Embryonic facial prominence (tissue), 1 donor: ENCODE measurements around the gene DAG1.
A peak's percentile ranks its signal among the peaks of the same experiment; 100 is the strongest.

Source experiments
- DNase-seq: peaks from one replicate; pipeline ENCODE4 v3.0.0-alpha.2; 2016; ENCODE audit errors: extremely low spot score

DAG1 gene

DNA sequence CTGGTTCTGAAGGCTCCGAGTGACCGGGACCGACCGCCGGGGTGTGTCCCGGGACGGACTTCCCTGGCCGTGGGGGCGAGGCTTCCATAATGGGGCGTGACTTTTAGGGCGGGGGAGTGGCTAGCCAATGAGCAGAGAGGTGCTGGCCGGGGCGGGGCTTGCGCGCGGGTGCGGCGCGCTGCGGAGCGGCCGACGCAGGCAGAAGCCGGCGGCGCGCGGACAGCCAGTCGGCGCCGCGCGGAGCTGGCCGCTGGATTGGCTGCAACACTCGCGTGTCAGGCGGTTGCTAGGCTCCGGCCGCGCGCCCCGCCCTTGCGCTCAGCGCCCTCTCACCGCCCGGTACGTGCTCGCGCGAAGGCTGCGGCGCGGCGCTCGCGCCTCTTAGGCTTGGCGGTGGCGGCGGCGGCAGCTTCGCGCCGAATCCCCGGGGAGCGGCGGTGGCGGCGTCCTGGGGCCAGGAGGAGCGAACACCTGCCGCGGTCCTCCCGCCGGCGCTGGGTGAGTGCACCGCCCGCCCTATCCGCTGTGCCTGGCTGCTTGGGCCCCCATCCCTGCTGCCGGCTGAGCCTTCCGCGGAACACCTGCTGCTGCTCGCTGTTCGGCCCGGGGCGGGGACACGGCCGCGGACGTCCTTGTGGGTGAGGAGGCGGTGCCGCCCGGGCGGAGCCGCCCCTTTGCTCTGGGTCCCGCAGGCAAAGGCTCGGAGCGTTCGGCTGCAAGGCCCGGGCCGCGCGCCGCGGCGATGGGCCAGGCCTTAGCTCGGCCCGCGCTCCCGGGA, at the start of gene DAG1:
Gene DAG1 (plus strand): TSS at position 332 of the 778 bp plus-strand sequence. CDS start 40,268 bp downstream, outside the sequence.
- DNase-seq = peak; percentile 92

DNA sequence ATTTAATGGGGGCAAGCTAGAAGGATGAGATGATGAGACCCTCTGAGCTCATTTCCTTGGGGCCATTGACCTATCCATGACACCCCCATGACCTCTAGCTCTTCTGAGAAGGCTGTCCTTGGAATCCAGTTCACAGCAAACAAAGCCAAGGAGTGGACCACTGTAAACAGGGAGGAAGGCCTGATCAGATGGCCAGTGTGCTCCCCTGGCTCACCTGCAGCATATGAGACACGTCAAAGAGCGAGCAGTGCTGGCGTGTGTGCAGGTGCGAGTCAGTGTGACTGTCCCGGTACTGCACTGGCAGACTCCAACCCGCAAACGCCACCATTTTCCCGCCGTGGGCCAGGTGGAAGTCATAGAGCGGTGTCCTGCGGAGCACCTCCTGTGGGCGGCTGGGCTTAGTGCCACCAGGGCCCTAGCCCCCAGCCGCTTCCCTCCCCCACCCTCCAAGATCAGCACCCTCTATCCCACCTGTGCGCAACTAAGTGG, 48.1 kb upstream of the DAG1 start:
- no peak for DNase-seq

DNA sequence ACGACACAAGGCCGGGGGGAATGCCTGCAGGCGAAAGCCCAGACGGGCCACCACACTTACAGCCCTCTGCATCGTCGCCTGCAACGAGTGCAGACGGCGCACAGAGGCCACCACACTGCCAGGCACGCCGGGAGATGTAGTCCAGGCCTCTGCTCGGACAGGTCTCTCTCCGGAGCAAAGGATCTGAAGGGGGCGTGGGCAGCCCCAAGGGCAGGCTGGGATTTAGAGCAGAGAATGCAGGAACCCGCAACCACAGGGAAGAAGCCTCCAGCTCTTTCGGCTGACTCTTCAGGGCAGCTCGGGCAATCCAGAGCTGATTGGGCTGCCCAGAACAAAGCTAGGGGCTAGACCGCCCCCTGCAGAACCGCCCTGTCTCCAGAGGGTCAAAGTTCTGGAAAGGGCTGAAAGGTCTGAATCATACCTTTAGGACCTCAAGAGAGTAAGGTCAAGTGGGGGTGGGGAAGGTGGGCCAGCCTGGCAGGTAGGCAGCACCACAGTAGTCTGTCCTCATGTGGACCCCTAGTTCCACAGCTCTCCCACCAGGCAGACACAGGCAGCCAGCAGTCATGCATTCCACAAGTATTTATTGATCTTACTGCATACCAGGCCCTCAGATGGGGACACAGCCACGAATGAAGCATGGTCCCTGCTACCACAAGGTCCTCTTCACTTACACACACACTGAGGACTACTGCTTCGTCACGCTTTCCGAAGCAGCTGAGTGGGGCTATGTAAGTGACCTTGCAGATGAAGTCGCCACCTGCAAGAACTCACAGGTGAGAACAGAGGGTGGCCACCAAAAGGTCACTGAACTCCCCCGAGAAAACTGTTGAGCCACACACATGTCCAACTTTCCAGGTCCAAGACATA, 47.5 kb upstream of the DAG1 start, which contains the start of gene AMT:
Gene AMT (minus strand): TSS at position 95 of the 870 bp plus-strand sequence. CDS start 23 bp downstream, at position 72.
- DNase-seq = no peak

DNA sequence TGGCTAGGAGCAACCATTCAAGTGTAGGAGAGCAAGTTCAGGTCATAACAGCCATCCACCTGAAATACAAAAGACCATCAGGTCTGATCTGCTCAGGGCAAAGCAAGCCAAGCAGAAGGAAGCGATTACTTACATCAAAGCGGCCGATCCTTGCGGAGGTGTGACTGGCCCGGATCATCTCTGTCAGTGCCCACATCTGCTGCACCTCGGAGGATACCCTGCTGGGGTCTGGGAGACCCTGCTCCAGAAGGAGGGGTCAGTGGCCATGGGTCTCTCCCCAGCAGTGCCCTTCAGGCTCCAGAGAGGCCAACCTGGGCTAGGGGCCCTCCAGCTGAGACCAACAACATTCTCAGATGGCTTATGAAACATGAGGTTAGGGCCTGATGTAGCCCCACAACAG, 45.3 kb upstream of the DAG1 start:
- DNase-seq = no peak

DNA sequence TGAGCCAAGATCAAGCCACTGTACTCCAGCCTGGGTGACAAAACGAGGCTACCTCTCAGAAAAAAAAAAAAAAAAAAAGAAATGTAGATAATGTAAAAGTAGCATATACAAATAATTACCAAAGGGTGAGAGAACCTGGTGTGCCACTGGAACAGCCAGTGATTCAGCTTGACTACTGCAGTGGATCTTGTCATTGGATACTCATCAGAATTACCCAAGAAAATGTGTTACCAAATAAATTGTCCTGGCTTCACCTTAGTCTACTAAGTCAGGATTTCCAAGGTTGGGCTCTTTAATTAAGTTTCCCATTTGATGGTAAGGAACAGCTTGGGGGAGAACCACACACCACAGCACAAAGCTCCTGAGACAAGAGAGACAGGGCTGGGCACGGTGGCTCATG, 42.5 kb upstream of the DAG1 start:
- no peak for DNase-seq

DNA sequence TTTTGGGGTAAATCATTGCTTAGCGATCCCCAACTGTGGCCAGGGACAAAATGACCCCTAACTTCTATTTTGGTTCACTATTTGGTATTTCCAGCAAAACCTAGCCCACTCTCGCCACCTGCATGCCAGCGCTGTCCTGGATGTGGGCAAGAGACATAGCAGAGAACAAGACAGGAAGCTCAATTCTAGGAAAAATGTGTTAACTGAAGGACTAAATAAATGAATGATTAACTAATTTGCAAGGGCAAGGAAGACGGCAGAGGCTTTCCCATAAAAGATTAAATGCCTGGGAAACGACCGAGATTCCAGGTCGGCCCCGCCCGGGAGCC, 41.4 kb upstream of the DAG1 start:
- DNase-seq = no peak

DNA sequence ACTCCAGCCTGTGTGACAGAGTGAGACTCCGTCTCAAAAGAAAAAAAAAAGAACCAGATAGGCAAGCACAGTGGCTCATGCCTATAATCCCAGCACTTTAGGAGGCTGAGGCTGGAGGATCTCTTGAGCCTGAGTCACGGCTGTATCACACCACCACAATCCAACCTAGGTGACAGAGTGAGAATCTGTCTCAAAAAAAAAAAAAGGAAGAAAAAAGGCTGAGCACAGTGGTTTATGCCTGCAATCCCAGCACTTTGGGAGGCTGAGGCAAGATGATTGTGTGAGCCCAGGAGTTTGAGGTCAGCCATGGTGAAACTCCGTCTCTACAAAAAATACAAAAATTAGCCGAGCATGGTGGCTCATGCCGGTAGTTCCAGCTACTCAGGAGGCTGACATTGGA, 35.3 kb upstream of the DAG1 start:
- no peak for DNase-seq

DNA sequence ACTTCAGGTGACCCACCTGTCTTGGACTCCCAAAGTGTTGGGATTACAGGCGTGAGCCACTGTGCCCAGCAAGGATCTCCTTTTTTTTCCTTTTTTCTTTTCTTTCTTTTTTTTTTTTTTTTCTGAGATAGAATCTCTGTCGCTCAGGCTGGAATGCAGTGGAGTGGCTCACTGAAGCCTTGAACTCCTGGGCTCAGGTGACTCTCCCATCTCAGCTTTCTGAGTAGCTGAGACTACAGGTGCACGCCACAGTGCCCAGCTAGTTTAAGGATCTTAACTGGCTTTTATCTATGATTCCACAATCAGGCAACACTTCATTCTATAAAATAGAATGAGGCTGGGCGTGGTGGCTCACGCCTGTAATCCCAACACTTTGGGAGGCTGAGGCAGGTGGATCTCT, 24.7 kb upstream of the DAG1 start:
- DNase-seq = no peak

DNA sequence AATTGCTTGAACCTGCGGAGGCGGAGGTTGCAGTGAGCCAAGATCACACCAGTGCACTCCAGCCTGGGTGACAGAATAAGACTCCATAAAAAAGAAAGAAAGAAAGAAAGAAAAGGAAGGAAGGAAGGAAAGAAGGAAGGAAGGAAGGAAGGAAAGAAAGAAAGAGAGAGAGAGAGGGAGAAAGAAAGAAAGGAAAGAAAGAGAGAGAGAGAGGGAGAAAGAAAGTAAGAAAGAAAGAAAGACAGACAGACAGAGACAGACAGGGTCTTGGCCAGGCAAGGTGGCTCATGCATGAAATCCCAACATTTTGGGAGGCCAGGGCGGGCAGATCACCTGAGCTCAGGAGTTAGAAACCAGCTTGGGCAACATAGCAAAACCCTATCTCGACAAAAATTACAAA, 16.4 kb upstream of the DAG1 start:
- DNase-seq = no peak

DNA sequence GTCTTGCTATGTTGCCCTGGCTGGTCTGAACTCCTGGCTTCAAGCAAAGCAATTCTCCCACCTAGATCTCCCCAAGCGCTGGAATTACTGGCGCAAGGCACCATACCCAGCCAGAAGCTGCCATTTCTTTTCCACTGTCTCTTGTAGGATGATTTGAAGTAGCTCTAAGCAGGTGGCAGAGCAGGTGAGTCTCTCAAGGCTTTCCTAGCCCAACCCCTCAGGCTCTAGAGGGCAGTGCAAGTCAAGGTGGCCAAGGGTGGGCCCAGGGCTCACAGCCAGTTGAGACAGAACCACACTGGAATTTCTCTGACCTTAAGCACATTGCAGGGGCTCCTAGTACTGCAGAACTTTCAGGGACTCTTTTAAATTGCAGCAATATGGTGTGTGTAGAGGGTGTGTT, 15.6 kb upstream of the DAG1 start:
- DNase-seq = no peak

DNA sequence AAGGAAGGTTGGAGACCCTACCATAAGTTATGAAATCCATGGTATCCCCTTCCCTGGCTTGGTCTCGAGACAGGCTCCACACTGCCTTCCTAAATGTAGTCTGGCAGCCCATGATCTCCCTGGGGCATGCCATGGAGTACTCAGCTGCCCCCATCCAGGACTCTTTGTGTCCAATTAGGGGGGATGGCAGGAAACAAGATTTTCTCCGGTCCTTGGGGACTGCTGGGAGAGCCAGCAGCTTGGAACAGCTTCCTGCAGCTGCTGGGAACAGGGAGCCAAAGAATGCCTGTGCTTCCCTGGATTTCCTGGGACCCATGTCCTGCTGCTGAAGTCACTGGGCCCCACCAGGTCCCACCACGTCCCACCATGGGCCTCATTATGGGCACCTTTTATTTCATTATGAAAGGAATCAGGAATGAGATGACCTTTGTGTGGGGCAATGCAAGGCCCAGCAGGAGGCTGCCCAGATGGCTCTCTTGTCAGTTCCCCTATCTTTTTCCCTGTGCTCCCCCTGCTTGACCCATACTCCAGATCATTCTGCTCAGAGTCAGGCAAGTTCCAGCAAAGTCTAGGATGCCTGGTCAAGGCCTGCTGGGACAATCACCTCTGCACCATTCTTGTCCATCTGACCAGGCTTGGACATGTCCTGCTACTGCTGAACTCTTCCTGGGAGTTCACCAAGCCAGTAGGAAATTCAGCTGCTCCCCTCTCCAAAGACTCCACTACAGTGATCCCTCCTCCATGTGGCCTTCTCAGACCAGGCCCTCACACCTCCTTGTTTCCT, 15.0 kb upstream of the DAG1 start:
- no peak for DNase-seq

DNA sequence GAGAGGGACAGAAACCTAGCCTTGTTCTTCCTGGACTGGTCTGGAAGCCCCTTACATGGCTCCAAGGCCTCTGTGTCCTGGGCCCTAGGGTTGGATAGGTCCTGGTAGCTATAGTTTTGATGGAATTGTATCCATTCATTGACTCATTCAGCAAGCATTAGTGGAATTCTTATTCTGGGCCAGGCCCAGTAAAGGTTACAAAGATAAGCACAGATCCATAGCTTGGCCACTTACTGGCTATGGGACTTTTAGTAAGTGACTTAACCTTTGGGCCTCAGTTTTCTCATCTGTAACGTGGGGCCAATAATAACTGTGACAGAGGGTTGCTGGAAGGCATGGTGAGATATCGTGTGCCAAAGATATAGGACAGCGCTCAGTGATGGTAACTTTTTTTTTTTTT, 13.6 kb upstream of the DAG1 start:
- no peak for DNase-seq

DNA sequence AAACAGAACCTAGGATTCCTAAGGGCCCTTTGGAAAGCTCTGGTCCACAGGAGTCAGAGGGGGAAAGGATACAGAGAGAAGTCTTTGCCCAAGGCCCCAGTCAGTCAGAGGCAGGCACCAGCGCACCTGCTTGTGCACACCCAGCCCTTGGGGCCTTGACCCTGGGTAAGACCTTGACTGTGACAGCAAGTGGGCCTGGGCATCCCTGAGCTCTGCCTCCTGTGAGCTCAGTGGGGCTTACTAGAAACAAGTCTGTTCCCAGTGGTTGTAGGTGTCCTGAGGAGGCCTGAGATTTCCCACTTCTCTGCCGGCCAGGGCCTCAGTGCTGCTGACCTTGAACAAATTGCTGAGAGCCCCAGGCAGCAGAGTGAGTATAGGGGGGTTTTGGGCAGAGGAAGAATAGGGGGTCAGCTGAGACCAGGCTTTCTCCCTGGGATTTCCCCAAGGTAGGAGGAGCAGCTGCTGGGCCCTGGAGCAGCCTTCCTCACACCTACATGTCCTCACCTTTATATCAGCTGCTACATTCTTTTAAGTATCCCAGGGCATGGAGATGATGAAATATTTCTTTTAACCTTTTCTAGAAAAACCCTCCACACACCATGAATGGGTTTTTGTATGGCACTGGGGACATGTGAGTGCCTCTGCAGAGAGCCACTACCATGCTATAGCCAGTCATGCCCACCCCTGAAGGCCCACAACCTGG, 9.7 kb upstream of the DAG1 start:
- DNase-seq = no peak

DNA sequence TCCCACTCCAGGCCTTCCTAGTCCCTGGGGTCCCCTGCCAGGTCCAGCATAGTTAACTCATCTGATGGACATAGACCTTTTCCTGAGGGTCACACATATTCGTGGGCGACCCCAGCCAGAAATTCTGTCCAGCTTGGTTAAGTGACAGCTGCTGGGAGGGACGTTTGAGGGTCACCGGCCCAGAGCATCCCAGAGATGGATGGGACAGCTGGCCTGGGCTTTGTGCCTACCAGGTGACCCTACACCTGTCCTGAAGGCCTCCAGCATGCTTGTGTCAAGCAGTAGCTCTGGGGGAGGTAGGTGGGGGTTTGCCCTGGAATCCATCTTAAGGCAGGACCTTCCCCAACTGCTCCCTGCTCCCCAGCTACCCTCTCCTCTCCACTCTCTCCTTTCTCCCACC, 9.1 kb upstream of the DAG1 start:
- no peak for DNase-seq

DNA sequence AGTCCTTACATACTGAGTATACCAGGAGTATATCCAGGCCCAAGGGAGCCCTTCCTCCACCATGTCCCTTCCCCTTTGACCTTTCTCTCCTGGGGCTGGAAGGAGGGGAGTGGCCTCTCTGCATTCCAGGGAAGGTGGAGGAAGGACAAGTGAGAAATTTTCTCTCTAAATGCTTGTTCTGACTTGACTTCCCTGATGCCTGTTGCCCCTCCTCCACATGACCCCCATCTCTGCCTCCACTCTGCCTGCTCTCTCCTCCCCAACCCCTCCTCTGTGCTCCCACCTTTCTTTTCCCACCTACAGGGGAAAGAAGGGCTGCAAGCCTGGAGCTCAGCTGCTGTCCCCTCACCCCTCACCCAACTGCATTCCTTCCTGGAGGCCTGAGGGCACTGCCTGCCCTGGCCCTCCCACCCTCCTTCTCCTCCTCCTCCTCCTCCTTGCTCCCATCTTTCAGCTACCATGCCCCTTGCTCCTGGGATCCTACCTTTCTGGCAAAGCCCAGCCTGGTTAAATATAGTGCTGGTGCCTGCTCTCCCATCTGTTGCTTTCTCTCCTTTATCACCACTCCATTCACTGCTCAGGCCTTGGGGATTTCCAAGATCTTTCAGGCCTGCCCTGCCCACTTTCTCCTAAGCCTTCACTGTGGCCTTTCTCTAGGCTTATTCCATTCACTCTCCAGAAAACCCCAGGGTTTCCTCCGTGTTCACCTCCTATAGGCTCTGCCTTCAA, 8.5 kb upstream of the DAG1 start:
- no peak for DNase-seq

DNA sequence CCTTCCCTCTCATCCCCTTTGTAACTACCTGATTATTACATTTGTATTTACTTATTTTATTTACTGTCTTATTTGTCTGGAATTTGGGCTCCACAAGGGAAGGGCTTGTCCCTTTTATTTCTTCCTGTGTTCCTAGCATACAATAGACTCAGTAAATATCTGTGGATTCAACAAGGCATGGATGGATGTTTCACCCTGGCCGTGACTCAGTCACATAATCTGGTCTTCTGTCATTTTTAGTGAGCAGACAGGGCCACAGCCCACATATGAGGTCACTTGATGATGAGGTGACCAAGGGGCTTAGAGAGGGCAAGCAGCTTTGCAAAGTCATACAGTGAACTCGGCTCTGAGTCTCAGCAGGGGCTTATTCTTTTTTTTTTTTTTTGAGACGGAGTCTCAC, 7.8 kb upstream of the DAG1 start:
- DNase-seq = no peak

DNA sequence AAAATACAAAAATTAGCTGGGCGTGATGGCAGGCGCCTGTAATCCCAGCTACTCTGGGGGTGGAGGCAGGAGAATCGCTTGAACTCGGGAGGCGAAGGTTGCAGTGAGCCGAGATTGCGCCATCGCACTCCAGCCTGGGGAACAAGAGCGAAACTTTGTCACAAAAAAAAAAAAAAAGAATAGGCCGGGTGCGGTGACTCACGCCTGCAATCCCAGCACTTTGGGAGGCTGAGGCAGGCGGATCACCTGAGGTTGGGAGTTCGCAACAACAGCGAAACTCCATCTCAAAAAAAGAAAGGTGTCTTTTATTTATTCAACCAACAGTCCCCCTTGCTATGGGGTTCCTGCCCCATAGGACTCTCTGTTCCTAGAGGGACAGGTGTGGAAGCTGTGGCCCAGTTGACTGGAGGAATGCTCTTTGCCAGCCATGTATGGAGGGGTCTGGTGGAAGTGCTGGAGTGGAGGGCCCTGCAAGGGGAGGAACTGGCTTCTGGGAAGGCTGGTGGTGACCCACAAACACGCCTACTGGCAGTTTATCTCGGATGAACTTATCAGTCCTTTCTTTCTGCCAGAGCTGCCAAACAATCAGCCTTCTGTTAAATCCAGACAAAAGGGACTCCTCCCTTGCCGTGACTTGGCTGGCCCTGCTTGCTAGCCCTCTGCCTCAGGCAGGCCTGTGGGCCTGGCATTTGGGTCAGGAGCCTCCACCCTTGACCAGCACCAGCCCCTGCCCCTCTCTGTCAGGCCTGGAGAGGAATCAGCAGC, 4.6 kb upstream of the DAG1 start:
- DNase-seq = no peak

DNA sequence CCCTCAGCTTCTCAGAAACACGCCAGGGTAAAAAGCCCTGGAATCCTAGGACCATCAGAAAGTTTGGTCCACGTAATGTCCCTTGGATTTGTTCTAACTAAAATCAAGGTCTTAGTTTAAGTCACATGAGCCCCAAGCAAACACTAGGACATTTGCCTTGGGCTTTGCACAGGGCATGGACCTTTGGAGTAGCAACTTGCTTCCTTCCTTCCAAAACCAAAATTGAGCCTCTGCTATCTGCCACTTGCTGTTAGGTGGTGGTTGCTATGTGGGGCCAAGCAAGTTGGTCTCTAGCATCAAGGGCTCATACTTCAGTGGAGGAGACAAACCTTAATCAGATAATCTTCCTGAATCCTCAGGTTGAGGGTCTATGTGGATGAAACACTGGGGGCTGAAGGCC, 4.0 kb upstream of the DAG1 start:
- no peak for DNase-seq

DNA sequence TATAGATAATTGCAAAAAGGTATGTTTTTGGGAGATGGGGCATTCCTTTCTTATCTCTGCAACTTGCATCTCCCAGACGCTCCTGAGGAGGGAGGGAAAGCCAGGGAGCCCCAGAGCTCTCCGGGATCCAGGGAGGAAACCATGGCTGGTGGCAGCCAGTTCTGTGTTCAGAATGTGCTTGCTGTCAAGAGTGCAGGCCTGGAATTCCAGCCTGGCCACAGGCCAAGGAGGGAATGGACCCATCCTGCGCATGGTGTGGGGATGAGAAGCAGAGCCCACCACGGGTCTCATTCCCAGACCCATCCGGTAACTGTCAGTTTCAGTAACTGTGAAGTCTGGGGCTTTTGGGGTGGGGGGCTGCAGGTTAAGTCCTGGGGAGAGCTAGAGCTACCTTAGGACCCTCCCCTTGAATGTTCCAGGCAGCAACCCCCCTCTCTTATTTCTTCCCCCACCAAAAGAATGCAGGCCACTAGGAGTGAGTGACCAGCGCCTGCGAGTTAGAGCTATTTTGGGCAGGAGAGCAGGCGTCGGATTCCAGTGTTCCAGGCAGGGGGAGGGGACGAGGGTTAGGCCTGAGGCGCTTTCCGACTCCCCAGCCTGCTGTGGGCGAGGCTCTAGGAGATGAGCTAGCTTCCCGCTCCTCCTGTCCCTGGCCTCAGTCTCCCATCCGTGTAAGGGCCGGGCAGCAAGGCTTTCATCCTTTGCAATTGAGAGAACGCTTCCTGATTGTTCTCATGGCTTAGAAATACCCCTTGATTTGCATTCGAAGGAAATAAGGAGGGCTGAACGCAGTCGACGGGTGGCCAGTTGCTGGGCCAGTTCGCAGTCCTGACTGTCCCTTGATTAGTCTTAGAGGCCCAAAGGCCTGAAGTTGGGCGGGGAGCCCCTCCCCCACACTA, 781 bp upstream of the DAG1 start:
- DNase-seq = peak; percentile 56
